ENCODE data around the gene CLDN1.
A peak's percentile ranks its signal among the peaks of the same experiment; 100 is the strongest.

Gene CLDN1, protein sequence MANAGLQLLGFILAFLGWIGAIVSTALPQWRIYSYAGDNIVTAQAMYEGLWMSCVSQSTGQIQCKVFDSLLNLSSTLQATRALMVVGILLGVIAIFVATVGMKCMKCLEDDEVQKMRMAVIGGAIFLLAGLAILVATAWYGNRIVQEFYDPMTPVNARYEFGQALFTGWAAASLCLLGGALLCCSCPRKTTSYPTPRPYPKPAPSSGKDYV

DNA sequence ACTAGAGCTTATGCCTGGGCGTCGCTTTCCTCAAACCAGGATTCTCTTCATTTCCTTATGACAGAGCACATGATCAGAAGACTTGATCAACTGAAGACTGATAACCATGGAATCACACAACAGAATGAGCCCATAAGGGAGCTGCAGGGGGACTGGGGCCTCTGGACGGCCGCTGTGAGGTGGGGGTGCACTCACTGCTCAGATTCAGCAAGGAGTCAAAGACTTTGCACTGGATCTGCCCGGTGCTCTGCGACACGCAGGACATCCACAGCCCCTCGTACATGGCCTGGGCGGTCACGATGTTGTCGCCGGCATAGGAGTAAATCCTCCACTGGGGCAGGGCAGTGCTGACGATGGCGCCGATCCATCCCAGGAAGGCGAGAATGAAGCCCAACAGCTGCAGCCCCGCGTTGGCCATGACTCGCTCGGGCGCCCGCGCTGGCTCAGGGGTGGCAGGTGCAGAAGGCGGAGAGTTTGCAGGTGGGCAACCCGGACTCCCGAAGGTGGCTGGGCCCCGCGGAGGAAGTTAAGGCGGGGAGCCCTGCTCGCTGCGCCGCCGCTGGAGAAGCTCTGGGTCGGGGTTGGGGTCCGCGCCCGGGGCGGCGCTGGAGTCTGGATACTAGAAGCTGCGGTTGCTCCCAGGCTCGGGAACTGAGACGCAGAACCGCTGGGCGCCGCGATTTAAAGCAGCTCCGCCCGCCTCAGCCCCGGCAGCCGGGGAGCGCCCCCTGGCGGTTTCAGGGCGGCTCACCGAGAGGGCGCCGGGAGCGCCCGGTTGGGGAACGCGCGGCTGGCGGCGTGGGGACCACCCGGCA lies at the start of gene CLDN1:
Gene CLDN1 (minus strand): TSS at position 658 of the 815 bp plus-strand sequence. CDS start 240 bp downstream, at position 418.
- peak; percentile 88 for DNase-seq

DNA sequence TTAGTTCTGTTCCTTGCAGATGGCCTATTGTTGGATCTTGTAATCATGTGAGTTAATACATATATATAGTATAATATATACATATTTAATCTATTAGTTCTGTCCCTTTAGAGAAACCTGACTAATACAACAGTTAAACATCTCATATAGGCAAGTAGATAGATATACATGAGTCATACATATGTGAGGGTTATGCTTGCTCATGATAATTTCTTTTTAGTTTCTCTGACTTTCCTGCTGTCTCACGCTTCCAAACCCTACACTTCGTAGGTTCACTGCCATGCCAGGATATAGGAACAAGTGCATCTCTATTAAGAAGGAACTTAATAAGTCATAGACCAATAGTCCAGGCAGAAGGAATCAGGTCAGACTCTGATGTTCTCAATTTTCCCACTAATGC lies 48.9 kb upstream of the CLDN1 start:
- DNase-seq = no peak

DNA sequence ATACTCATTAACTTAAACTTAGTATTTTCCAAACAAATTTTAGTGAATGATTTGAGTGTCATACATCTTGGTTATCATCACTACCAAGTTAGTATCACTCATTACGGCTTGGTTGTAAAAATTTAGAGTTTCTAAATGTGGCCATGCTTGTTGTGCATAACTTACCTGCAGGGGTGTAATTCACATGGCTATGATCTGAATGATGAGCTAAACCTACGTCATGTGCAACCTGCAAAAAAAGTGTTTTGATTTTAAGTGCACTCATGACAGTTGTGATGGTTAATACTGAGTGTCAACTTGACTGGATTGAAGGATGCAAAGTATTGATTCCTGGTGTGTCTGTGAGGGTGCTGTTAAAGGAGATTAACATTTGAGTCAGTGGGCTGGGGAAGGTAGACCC lies 48.1 kb upstream of the CLDN1 start:
- DNase-seq = no peak

DNA sequence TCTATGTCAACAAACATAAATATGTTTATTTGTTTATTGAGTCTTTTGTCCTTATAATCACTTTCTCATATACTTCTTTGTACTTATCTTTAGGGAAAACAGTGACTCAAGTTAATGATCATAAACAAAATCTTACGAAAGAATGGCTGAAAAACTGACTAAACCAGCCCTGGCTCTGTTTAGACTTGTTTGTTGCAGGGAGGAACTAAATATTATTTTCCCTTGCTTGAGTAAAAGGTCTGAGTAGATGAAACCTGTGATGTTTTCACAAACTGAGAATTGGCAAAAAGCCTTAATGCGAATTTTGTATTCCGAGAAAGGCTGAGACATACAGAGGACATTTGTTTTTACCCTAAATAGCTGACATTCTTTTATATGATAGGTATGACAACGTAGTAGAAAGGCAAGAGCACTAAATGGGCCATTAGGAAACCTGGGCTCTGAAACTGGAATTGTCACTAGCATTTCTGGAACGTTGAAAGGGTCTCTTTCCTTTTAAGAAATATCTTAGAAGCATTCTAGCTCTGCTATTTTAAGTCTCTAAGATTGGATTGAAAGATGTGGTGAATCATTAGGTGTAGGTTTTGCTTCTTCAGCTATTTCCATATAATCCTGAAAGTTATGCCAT lies 47.5 kb upstream of the CLDN1 start:
- DNase-seq = no peak

GRCh38 chr3:190368881-190369280 lies 46.6 kb upstream of the CLDN1 start:
- DNase-seq = no peak

DNA sequence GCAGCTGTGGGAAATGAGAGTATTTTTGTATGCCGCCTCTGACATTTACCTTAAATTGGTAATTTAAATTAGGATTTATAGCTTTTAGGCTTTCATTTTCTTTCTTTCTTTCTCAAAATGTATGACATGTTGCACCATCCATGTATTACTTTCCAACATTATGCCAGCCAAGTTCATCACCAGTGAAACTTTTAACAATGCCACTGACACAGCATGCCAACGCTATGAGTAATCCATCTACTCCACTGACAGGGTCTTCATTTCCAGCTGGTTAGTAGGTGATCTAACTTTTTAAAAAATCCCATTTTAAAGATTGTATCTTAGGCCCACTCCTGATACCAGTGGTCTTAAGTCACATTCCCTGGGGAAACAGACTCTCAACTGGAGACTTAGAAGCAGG lies 43.9 kb upstream of the CLDN1 start:
- DNase-seq = no peak

- no peak for DNase-seq
These were observed 40.0 kb upstream of the CLDN1 start for GRCh38 chr3:190362258-190362657.

DNA sequence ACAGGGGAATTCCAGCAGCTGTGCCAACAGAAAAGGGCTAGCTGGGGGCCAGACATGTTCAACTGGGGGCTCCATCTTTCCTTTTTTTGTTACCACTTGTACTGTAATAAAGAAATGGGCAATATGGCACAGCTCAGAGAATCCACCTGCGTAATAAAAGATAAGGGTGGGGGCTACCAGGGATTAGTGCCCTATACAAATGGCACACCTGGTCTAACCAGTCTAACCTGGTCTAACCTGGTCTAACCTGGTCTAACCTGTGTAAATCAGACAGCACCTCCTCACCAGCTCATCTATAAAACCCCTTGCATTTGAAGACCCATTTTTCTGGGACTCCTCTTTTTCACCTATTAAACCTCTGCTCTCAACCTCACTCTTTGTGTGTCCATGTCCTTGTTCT lies 39.5 kb upstream of the CLDN1 start:
- DNase-seq = no peak

GRCh38 chr3:190360228-190360627 lies 38.0 kb upstream of the CLDN1 start:
- no peak for DNase-seq

GRCh38 chr3:190359813-190360212 lies 37.6 kb upstream of the CLDN1 start:
- DNase-seq = no peak

DNA sequence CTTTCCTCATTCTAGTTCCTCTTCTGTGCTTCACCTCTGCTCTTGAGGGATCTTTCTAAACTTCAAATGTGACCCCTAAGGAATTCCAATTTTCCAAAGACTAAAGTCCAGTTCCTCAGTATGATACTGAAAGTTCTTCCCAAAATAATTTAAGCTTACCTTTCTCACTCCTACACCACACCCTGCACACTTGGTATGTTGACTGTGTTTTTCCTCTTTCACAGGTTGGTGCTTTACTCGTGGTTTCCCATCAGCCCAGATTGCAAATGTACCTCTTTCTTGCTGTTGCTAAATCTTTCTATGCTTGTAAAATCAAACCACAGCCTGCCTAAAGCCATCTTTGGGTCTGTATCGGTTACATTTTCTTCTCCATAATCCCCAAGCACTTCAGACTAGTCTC lies 35.2 kb upstream of the CLDN1 start:
- DNase-seq = no peak

GRCh38 chr3:190356246-190356645 lies 34.0 kb upstream of the CLDN1 start:
- no peak for DNase-seq

DNA sequence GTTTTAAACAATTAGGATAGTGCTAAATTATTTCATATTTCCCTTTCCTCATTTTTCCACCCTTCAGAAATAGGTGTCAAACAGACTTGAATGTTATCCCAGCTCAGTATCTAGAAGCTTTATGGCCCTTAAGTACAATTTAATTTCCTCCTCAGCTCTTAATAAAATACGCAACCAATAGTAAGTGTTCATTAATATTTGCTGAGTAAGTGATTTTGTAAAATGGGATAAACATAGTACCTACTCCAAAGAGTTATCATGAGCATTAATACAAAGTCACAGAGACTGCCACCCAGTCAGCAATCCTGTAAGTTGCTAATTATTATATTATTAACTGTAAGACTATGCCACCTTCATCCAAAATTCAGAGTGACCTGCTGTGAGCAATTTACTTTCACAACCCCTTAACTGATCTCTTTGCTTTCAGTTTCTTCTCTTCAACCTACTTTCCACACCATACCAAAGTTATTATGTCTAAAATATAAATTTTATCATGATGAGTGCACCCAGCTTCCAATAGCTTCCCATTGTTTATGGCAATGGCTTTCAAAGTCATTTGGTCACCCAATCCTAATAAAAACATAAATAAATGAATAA lies 30.7 kb upstream of the CLDN1 start:
- no peak for DNase-seq

DNA sequence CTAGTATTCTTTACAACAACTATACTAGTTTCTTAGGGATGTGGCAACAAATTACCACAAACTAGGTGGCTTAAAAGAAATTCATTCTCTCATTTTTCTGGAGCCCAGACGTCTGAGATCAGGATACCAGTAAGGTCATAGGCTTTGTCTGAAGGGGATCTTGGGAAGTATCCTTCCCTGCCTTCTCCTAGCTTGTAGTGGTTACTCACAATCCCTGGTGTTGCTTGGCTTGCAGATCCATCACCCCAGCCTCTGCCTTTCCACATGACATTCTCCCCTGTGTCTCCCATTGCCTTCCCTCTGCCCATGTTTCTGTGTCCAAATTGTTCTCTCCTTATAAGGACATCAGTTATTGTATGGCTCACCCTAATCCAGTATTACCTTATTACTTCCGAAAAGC lies 24.3 kb upstream of the CLDN1 start:
- DNase-seq = no peak

- no peak for DNase-seq
These were observed 23.6 kb upstream of the CLDN1 start for GRCh38 chr3:190345878-190346277.

GRCh38 chr3:190345027-190345821 lies 23.0 kb upstream of the CLDN1 start:
- DNase-seq = no peak

GRCh38 chr3:190340071-190340470 lies 17.8 kb upstream of the CLDN1 start:
- DNase-seq = no peak

DNA sequence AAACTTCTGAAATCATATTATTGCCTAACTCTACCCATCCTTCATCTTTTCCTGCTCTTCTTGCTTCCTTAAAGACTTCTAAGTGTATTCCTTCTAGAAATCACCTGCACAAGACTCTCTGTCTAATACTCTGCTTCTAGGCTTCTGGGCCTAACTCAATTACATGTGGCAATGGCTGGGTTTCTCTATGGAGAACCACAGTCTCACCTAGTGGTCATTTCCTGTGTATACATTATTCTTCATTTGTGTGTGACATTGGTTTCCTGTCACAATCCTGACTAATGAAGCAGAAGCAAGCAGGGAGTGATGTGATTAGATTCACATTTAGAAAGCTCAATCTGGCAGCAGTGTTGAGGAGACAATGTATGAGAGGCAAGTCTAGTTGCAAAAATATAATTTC lies 16.9 kb upstream of the CLDN1 start:
- DNase-seq = no peak

DNA sequence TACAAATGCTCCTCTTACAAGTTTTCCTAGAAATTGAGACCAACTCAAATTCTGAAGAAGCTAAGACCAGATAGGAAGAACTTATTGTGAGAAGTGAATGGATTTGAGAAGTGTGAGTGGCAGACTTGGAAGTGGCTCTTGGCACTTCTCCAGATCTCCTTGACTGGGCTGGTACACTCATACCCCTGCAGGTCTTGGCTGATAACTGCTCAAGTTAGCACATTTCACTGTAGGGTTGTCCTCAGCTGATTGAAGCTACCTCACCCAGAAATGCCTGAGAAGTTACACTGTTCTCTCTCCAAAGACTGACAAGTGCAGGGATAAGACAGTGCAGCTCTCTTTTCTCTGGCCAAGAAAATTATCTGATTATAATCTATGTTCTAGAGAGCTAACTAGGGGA lies 16.5 kb upstream of the CLDN1 start:
- no peak for DNase-seq

GRCh38 chr3:190337301-190337700 lies 15.1 kb upstream of the CLDN1 start:
- no peak for DNase-seq

- DNase-seq = no peak
These were observed 14.4 kb upstream of the CLDN1 start for GRCh38 chr3:190336516-190337189.

DNA sequence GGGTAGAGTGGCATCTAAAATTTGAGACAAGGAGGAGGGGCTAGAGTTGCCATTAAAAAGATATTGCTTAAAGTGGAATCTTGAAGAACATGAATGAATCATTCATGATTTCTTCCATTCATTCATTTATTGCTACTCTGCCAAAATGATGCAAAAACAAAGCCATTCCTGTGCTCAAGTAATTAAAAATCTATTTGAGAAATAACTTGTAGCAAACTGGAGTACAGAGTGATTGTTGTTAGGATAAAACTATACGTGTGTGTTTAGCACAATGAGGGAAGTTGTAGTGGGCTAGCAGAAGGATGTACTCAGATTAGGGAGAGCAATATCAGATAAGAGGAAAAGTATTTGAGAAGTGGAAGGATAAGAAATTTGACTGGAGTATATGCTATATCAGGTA lies 11.7 kb upstream of the CLDN1 start:
- DNase-seq = no peak
